ENCODE data around the gene TAGLN2. TPM values are rescaled to one million over a fixed set of nuclear protein-coding genes. Genes with fewer than 3 reads are reported as not detected.

Gene TAGLN2
- total RNA-seq, 1 donor from 2014 or later, result 65.1 TPM

DNA sequence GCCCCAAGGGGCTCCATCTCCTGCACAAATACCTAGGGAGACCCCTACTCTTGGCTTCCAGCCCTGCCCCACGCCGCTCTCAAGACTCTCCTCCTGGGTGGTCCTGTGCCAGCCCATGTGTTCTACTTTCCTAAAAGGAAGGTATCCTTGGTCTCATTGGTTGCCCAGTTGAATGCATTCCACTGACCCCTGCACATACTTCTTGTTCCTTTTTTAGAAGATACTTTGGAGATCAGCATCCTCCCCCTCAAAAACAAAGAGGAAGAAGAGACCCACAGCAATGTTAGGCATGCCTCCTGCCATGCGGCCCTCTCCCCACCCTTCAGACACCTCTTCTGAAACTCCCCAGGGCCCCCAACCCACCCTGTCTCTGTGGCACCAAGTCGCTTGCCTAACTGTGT is 24.7 kb upstream of the TAGLN2 start:
- no peak for DNase-seq (ENCODE audit: low read depth)

DNA sequence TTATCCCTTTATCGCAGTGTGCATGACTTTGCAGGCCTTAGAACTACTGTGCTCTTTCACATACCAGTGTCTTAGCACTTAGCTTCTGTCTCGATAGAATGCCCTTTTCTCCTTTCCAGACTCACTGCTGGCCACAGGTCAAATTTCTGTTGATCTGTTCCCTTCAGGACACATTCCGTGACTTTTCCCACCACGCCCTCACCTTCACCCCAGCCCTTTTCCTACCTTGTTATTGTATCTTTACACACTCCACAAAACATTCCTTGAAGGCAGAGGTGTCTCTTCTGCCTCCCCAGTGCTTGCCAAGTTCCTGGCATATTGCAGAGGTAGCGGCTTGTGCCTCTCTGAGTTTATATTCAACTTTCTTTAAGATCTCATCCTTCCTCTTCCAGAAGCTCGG is 23.8 kb upstream of the TAGLN2 start:
- DNase-seq (ENCODE audit: low read depth), result no peak

DNA sequence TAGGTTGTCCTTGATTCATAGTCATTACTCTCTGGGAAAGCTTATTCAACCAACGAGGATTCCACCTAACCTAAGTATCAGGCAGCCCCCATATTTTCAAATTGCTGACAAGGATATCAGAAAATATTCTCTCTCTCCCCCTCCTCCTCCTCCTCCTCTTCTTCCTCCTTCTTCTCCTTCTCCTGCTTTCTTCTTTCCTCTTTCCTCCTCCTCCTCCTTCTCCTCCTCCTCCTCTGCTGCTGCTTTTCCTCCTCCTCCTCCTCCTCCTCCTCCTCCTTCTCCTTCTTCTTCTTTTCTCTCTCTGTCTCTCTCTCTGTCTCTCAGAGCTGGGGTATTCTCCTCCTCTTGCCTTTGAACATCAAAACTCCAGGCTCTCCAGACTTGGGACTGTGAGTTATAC is 22.6 kb upstream of the TAGLN2 start:
- no peak for DNase-seq (ENCODE audit: low read depth)

DNA sequence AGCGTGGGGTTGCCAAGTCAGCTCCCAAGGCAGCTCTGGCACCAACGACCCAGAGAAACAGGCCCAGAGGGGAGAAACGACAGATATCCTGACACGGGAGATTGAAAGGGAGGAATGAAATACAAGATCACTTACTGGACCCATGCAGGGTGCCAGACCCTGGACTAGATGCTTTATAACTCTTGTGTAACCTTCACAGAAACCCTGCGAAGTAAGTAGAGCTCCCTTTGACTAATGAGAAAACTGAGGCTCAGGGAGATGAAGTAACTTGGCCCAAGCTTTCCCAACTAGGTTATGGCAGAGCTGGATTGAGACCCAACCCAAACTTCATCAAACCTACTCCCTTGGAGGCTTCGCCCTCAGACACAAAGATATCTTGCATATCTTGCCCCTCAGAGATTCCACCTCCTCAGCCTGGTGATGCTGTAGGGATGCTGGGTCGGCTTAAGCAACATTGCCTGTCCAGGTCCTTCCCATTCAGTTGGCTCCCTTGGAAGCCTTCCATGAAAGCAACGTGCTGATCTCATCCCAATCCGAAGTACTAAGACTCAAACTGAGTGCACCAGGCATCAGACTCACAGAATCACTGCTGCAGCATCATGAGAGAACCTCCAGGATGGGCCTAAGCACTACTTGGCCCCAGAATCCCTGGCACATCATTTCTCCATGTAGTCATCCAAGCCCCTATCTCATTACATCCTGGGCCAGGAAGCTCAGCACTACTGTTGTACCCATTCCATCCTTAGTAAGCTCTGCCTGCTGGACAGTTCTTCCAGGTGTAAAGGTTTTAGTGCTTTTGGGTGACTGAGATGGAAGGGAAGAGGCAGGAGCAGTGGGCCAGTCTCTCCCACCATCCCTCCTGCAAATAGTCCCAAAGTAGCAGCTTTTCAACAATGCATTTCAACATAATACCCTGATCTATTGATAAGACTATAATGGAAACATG is 21.2 kb upstream of the TAGLN2 start:
- DNase-seq (ENCODE audit: low read depth), result no peak

DNA sequence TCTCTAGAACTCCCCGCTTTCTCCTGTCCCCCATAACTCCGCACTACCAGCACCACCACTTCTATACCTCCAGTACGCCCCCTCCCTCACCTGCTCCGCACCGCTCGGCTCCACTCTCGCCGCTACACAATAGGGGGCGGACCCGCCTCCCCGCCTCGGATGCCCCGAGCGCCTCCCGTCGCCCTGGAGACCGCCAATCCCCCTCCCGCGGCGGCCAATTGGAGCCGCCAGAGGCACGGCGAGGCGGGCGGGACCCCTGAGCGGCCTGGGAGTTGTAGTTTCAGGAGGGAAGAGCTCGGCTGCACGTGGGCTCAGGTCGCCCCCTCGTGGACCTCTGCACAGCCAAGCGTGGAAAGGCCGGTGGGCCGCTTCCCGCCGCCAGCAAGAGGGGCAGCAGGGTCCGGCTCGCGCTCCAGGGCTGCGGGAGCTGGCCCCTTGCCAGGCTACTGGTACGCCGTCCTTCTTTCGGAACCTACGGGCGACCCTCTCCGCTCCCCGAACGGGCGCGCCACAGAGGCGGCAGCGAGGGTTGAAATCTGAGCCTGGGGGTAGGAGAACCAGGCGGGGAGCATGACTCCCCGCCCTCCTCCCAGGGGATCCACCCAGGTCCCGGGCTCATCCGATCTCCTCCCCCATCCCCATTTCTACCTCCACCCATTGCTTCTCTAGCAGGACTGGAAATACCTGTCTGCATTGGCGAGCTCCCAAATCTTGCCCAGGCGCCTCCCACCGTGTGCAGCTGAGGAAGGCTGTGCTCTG is 20.4 kb upstream of the TAGLN2 start, which contains the start of gene IGSF9:
TSS of gene IGSF9 (minus strand) at position 131 of the 759 bp plus-strand sequence. CDS start 2,159 bp downstream, outside the sequence.
- peak; percentile 46 for DNase-seq (ENCODE audit: low read depth)

DNA sequence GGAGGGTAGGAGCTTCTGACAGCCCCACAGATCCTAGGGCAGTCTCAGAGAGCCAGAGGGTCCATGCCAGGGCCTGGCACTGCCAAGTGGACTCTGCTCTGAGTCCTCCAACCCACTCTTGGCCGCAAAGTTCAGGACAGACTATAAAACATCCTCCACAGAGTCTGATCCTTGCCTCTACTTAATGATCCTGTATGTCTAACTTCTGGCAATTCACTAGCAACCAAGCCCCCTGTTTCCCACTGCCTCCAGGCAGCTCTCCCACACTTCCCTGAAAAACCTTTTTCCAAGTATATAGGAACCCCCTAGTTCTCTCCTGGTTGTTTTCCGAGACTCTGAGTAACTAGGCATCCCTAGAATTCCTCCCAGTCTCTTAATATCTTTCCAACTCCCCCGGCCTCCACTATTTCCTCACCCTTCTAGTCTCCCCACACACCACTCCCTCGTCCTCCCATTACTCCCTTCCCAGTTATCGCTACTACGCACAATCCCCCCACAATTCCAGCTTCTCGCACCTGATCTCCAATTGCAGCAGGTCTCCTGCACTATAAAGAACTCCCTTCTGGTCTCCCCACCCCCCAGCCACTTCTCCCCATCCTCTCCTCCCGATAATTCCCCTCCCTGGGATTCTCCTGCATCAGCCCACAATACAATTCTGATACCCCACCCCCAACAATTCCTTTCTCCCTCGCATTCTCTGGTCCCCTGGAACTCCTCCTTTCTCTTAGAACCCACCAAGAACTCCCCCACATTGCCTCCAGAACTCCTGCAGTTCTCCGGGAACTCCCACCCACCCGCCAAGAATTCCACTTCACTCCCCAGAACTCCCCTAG is 19.5 kb upstream of the TAGLN2 start:
- no peak for DNase-seq (ENCODE audit: low read depth)

DNA sequence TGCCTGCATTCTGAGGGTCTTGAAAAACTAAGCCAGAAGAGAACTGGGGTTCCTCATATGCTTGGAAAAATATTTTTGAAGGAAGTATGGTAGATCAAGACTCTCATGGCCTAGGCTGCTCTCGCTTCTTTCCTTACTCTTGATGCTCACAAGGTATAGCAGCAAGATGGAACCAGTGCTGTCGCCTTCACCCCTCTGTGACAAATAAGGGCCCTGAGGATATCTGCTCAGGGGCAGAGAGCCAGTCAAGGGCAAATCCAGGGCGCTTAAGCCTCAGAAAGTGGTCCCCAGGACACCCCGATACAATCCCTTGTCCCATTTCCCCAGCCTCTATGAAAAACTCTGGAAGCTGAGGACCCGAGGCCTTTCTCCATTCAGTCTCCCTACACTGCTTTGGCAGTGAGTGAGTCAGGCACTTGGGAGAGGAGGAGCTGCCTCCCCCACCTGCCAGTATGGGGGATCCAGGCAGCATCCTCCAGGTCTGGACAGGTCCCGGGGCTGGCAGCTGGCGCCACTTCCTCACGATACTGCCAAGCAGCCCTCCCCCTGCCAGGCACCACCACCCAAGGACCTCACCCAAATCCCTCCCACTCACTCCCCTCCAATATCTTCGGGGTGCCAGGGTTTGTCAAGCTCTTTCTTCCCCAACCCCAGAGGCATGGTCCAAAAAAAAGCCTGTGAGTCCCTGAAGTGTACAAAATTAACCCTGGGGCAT is 18.8 kb upstream of the TAGLN2 start:
- DNase-seq (ENCODE audit: low read depth), result no peak

DNA sequence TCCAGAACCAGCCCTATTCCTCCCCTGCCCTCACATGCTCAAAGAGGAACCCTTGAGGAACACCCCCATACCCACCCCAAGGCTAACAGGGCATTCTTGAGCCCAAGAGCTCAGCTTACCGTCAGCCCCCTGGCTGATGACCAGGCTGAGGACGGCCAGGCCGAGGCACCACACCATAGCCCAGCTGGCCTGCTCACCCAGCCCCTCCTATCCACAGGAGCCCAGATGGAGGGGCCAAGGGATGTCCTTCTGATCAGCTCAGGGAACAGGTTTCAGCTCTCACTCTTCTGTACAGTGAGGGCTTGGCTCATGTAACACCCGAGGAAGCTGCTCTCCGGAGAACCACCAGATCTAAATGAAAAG is 18.0 kb upstream of the TAGLN2 start:
- DNase-seq (ENCODE audit: low read depth), result no peak

DNA sequence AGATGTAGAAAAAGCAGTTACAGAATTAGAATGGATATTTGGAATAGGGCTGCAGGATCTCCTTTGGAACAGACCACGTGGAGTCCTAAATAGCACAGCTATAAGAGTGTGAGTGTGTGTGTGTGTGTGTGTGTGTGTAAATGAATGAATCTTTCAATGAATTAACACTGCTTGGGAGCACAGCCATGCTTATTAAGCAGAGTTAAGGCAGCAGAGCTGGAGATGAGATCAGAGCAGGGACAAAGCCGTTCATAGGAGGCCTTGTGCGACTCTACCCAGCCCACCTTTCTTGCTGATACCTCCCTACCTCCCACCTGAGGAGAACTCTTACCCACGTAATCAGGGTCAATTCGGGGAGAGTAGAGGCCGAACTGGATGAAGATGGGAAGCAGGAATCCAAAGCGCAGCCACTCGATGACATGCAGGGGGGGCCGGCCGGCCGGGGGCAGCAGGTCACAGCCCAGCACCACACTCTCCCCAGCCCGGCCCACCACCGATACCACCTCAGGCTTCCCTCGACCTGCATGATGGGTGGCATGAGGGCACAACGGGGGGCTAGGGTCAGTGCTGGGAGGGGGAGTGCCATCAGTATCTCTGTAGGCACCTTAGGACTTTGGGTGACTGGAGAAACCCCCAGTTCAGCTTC is 17.4 kb upstream of the TAGLN2 start:
- DNase-seq (ENCODE audit: low read depth), result no peak

DNA sequence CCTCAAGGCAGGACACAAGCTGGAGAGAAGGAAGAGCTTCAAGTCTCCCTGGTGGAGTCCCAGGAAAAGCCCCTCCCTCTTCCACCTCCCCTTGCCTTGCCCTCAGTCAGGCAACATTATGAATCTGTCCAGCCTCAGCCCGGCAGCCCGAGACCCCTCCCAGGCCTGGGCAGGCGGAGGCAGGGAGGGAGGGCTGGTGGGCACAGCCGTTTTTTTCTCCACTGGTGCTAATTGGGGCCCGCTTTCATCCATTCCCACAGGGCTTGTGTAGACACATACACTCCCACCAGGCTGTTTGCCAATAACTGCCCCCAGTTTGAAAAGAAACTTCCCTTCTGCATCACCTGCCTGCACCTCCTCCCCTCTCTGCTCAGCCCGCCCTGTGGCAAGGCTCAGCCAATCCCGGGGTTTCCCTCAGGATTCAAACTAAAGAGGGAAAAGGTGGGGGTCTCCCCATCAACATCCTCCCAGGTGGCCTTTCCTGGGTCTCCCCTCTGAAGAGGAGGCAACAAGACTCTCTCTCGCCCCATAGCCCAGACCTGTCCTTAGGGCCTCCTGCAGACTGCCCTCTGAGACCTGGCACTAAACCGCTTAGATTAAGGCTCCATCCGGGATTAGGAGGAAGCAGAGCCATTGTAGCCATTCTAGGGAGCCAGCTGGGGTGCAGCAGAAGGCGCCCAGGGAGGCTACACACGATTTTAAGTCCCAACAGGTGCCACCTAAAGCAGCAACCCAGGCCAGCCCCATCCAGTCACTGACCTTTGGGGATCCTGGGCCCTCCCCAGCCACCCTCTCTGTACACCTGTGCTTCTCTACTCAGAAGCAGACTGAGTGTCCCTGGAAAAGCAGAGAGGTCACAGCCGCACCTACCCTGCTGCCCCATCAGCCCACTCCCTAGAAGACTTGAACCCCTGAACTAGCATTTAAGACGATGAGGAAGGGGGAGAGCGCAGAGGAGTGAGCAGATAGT is 16.6 kb upstream of the TAGLN2 start:
- no peak for DNase-seq (ENCODE audit: low read depth)

DNA sequence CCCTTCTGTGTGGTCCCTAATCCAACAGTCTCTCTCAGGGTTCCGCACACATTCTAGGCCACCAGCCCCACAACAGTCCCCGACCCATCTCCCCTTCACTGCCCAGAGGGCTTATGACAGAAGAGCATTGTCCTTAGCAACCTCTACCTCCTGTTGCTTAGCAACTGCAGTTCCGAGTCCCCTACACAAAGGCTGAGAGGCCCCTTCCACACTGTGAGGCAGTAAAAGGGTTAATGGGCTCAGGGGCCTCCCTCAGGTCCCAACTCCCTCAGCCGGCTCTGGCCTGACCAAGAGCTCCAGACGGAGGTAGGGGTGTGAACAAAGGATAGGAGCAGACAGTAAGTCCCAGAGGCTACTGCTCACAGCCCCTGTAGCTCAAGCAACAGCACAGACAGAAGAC is 15.8 kb upstream of the TAGLN2 start:
- DNase-seq (ENCODE audit: low read depth), result no peak

DNA sequence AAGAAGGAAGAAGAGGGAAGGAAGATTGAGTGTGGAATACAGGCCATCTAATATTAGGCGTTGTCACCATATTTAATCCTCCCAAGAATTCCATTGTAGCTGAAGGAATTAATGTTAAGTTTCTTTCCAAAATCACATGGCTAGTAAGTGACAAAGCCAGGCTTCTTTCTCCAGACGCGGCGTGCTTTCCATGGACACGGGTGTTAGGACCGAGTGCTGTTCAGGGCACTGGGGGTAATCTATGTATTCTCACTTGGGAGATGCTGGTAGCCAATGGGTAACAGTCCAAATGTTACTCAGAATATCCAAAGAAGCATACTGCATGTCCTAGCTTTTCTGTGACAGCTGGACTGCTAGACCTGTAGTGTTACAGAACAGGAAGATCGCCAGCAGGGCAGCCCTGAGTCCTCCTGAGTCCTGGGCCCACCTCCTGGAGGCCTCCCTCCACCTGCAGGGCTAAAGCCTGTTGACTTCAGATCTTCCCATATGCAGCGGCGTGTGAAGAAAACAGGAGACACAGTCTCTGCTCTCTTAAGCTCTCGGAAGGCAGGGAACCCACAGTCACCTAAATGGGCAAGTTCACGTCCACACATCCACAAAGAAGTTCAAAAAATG is 14.8 kb upstream of the TAGLN2 start:
- no peak for DNase-seq (ENCODE audit: low read depth)

DNA sequence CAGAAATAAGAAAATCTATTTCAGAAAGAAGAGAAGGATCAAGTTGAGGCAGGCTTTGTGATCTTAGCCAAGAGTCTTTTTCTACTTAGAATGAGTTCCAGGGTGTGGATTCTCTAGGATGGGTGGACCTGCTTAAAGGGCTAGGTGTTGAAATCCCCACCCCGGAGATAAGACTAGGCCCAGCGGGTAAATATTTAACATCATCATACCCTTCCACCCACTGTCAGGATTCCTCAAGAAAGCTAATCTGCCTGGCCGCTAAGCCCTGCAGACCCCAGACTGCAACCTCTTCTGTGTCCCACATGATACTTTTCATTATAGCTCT is 14.3 kb upstream of the TAGLN2 start:
- DNase-seq (ENCODE audit: low read depth), result no peak

DNA sequence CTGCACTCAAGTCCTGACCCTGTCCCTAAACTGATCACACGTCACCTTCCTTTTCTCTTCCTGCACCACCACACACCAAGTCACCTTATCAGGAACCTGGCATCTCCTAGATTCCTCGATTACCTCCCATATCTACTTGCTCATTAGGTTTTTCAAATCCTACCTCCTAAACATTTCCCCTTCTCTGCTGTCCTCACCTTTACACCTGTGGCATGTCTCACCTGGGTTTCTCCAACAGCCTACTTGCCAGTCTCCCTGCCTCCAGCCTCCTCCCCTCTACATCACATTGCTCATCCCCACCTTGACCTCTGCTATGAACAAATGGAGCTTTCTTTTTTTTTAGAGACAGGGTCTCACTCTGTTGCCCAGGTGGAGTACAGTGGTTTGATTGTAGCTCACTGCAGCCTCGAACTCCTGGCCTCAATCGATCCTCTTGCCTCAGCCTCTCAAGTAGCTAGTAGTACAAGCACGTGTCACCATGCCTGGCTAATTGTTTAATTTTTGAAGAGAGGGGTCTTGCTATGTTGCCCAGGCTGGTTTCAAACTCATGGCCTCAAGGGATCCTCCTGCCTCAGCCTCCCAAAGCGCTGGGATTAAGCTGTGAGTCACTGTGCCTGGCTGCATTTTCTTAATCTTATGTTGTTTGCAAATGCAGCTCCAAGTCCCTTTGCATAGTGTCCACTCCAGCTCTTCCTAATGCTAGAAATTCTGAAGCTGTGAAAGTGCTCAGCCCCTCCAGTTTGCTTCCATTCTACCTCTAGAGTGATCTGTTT is 13.8 kb upstream of the TAGLN2 start:
- DNase-seq (ENCODE audit: low read depth), result no peak

DNA sequence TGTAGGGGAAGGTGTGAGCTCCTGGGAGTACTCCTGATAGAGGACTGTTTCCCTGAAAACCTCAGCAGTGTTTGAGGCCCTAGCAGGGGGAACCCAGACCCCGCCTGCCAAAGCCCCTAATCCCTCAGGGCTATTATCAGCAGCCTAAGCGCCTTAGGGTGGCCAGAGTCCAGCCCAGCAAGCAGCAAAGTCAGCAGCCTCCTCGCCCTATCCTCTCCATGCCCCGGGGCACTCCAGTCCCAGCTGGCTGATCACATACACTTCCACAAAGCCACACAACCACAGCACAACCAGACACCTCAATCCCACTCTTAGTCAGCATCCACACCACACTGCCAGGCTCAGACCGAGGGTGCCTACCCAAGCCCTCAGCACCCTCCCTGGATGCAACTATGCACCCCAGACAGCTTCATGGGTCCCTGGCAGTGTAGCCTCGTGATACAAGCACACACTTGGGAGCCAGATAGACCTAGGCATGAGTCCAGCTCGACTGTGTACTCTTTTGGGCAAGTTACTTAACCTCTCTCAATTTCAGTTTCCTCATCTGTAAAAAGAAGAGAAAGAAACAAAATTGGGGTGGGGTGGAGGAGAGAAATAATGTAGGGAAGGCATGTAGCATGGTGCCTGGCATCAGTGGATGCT is 13.0 kb upstream of the TAGLN2 start:
- no peak for DNase-seq (ENCODE audit: low read depth)

DNA sequence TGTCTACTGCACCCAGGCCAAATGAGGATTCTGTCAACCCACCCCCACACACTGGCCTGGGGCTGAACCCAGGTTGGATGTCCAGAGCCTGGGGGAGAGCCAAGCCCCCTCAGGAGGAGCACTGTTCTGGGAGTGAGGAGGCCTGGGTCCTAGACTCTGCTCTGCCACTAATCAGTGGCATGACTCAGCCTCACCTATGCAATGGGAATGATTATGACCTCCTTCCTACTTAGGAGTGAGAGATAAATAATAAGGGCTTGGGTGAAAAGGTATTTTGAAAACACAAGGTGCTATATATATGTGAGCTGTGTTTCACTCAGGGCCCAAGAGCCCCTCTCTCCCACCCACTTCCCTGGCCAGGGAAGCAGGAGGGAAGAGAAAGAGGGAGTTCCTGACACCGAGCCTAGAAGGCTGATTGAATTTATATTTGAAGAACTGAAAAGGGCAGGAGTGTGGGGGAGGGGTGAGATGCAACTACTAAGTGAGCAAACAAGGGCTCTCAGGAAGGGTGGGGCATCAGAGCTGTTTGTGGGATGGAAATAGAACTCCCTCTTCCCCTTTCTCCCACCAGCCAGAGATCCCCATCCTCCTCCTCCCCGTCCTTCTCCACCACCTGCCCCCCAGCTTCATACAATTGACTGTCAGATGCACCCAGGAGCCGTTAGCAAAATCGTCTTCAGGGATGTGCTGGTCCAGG is 11.9 kb upstream of the TAGLN2 start:
- DNase-seq (ENCODE audit: low read depth), result no peak

All from myocyte (in vitro differentiated cells).